NCI-H345 (cell line): ENCODE data around the gene GRN.

Experiments
- DNase-seq: peaks from one replicate; lab custom pipeline; 2025; lab: John Stamatoyannopoulos, UW

GRN gene

GRCh38 chr17:44344939-44345453, at the start of gene GRN:
TSS of gene GRN (plus strand) at chr17:44345302. CDS start at chr17:44349165, 3,863 bp downstream.
- DNase-seq: peak; percentile 99

GRCh38 chr17:44297975-44298374, 47.1 kb upstream of the GRN start:
- no peak for DNase-seq

- DNase-seq: no peak
Observed at GRCh38 chr17:44304651-44305050, 40.5 kb upstream of the GRN start.

DNA sequence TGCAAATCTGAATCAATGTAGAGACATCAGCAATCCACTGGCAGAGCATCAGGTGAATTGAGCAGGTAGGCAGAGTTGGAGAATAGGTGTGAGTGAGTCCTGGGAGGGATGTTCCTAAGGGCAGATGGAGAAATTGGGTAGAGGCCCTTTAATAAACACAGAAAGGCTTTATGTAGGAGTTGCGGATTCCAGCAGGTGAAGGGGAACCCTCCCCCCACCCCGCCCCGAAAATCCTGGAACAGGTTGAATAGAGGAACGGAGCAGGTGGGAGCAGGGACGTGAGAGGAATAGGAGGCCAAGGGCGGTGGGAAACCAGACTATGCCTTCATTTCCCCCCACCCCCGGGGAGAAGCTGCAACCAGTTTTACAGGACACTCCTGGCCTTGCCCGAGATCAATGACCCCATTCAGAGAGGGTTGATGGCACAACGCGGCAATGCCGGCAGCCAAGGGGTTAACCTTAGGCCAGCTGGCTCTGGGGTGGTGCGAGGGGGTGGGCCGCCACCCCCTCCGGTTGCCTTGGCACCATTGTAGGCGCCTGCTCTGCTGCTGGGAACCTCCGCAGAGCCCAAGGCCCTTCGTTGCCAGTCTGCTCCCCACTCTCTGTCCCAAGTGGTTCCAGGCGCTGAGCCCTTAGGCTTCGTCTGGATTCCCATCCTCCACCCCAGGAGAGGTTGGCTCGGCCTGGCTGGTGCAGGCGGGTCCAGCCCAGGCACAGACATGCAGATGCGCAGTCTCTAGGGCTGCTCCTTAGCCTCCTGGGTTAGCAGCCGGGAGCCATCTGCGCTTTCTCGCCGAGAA, 37.5 kb upstream of the GRN start:
- DNase-seq: peak; percentile 69

- peak; percentile 92 for DNase-seq
Observed at GRCh38 chr17:44308320-44308818, 36.7 kb upstream of the GRN start, which contains the start of gene RUNDC3A. TSS of gene RUNDC3A (plus strand) at chr17:44308601. CDS start at chr17:44308833, 232 bp downstream.

DNA sequence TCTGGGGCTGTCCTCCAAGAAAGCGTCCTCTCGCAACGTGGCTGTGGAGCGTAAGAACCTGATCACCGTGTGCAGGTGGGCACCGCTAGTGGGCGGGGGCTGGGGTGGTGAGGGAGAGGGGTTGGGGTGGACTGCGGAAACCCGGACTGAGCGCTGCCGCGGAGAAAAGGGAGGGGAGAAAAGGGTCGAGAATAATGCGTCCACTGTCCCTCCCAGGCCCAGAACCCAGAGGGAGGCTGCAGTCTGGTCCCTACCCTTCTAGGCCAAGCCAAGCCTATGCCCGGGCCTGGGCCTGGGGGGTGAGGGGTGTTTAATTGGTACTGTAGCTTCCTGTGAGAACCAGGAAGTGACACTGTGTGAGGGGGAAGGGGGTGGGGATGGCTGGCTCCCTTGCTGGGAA, 36.2 kb upstream of the GRN start:
- peak; percentile 41 for DNase-seq

DNA sequence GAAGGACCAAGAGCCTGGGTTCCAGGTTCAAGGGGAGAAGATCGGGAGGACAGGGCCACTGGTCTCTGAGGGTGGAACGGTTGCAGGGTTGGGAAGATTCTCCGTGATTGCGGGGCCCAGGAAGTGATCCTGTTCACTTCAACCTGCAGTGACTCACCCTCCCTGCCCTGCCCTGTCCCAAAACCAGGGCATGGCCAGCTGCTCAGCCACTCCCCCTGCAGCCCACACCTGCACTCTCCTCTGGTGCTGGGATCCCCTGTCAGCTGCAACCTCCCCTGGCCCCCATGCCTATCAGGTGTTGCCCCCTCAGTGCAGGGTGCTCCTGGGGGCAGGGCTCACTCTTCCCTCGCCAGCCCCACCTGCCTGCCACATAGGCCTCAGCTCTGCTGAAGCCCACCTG, 35.6 kb upstream of the GRN start:
- no peak for DNase-seq

- no peak for DNase-seq
Observed at GRCh38 chr17:44310188-44310587, 34.9 kb upstream of the GRN start.

DNA sequence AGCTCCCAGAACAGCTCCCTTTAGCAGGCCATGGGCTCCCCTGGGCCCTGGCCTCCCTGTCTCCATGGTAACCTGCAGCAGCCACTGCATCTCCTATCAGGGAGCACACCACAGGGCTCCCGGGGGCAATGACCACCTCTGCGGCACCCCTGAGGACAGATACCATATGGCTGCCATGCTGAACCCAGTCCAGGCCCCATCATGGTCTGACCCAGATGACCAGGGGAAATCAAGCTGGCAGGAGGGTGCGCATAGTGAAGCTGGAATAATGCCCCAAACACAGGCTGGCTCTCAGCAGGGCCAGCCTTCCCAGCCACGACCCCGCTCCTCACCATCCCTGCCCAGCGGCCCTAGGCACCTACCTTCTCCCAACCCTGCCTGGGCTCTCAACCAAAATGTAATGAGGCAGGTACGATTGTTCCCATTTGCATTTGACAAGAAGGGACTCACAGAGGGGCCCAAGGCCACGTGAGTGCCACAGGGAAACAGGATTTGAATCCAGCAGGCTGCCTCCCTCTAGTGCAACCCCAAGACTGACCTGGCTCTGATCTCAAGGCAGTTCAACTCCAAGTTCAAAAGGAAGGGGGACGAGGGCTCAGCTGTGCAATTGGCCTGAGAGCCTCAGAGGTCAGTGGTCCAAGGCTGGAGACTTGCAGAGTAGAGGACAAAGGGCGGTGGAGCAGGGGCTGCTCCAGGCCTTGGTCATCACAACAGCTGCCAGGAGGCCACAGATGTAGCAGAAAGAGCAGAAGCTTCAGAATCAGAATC, 34.3 kb upstream of the GRN start:
- DNase-seq: no peak

DNA sequence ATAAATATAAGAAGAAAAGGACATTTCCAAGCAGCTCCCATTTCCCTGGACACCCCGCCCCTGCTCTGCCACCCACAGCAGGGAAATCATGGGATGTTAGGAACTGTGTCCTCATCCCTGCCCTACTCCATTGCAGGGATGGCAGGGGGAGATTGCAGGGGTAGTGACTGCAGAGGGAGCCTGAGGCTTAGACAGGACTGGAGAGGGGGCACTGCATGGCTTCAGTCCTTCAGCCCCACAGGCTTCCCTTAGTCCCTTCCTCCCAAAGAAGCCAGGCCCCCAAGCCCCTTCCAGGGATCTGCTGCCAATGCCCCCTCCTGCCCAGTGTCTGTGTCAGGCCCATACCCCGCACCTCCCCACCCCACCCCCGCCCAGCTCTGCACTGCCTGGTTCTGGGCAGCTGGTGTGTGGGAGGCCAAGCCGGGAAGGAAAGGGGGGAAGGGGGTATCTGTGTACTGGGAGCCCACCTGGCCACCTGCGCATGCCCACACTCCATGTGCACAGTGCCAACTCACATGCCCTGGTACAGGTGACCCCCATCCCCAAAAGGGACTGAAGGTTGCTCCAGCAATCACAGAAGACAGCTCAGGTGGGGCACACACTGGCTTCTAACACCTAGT, 33.4 kb upstream of the GRN start:
- no peak for DNase-seq

- no peak for DNase-seq
Observed at GRCh38 chr17:44312396-44313104, 32.6 kb upstream of the GRN start.

DNA sequence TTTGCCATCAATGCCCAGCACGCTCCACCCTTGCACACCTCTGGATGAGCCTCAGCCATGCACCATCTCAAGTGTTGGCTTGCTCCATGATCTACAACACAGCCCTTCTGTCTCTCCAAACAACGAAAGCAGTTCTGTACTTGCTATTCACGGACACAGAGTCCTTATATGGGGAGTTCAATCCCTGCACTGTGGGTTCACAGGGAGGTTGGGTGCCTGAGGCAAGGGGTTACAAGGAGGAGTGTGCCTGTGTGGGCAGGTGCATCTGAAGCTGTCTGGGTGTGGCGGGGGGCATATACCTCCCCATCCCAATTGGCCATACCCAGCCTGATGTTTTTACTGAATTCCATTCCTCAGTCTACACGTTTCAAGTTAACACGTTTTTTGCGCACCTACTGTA, 31.1 kb upstream of the GRN start:
- DNase-seq: no peak

GRCh38 chr17:44314524-44314868, 30.6 kb upstream of the GRN start:
- DNase-seq: no peak

DNA sequence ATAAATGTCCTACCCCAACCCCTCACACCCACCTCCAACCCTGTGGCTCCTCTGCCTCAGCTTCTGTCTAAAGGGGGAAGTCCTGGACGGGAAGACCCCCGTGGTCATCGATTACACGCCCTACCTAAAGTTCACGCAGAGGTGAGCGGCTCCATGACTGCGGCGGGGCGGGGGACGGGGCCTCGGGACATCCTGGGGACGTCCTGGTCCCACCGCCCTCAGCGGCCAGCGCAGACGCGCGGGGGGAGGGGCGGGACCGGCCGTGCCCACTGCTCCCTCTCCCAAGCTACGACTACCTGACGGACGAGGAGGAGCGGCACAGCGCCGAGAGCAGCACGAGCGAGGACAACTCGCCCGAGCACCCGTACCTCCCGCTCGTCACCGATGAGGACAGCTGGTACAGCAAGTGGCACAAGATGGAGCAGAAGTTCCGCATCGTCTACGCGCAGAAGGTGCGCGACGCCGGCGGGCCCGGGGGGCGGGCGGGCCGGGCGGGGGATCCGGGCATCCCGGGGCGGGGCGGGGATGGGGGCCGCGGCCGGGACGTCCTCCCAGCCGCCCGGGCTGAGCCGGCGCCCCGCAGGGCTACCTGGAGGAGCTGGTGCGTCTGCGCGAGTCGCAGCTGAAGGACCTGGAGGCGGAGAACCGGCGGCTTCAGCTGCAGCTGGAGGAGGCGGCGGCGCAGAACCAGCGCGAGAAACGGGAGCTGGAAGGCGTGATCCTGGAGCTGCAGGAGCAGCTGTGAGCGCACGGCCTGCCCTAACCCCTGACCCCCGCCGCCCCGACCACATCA, 30.0 kb upstream of the GRN start:
- no peak for DNase-seq

- no peak for DNase-seq
Observed at GRCh38 chr17:44315760-44316731, 29.1 kb upstream of the GRN start.

- no peak for DNase-seq
Observed at GRCh38 chr17:44317545-44317944, 27.6 kb upstream of the GRN start.

GRCh38 chr17:44318077-44318892, 26.8 kb upstream of the GRN start:
- DNase-seq: no peak

GRCh38 chr17:44320066-44320465, 25.0 kb upstream of the GRN start:
- DNase-seq: no peak
